ENCODE results near the gene LRRC27.
A peak's percentile ranks its signal among the peaks of the same experiment; 100 is the strongest.

LRRC27 gene

DNA sequence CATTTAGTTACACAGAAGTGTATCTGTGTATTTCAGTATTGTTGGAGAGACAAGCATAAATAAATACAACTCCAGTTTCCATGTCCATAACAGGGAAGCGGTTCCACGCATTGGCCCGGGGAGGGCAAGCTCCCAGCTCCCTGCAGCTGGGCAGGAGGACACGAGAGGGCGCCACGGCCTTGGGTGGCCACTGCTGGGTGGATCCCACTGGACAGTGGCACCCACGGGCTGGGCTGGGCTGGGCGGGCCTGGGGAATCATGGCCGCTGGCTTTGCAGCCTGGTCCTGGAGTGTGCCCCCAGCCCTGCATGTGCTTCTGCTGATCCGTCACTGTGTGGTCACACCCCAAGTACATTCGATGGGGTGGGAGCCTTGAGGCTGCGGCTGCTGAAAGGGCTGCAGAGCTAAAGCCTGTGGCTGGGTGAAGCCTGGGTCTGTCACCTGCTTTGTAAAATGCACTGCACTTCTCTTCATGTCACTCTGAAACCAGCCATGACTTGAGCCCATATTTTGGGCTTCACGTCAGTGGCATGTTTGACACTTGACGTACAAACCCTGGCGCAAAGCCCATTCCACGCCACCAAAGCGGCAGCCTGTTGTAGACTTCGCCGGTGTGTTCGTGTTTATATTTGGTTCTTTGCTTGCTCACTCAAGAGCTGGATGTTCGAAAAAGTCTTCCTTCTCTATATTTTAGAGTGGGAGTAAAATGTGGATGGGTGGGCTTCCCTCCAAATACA lies 27.5 kb downstream of the LRRC27 start:
- no peak overlapping the region for H3K4me3 ChIP-seq (ENCODE audit: low read length)
- DNase-seq (ENCODE audit: low read depth) = no peak
- TF ChIP-seq, protein P1, sequence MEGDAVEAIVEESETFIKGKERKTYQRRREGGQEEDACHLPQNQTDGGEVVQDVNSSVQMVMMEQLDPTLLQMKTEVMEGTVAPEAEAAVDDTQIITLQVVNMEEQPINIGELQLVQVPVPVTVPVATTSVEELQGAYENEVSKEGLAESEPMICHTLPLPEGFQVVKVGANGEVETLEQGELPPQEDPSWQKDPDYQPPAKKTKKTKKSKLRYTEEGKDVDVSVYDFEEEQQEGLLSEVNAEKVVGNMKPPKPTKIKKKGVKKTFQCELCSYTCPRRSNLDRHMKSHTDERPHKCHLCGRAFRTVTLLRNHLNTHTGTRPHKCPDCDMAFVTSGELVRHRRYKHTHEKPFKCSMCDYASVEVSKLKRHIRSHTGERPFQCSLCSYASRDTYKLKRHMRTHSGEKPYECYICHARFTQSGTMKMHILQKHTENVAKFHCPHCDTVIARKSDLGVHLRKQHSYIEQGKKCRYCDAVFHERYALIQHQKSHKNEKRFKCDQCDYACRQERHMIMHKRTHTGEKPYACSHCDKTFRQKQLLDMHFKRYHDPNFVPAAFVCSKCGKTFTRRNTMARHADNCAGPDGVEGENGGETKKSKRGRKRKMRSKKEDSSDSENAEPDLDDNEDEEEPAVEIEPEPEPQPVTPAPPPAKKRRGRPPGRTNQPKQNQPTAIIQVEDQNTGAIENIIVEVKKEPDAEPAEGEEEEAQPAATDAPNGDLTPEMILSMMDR (IDR thresholded peaks at IDR 0.05; ENCODE audit: insufficient read depth, low read depth, low read length, missing control alignments) = no peak

DNA sequence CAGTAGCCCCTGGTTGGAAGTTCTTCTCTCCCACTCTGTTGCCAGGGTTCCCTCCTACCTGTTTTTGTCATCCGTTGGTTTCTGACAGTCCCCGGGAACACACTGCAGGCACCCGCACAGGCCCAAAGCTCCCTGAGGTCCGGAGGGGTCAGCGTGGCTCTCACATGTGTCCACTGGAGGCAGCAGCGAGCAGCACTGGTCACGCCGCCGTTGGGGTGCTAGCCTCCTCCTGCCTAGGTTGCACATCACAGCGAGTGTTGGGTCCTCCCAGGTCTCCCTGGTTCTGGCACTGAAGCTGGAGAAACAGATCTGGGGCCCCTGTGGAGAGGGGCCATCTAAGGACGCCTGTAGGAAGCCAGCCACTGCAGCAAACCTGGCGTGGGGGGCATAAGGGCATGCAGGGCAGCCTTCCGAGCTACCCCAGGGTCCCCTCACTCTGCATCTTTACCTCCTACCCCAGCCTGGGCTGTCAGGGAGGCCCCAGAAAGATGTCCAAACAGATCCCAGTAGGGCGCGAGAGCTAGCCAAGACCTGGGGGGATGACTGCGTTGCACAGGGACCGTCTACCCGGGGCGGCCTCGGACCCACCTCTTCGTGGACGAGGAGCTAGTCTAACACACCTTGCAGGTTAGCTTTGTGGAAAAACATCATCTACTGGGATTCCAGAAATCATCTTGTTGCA lies 28.9 kb downstream of the LRRC27 start:
- H3K4me3 ChIP-seq (ENCODE audit: low read length) = no peak overlapping the region
- TF ChIP-seq, protein P1 (IDR thresholded peaks at IDR 0.05; ENCODE audit: insufficient read depth, low read depth, low read length, missing control alignments) = peak; percentile 44
- DNase-seq (ENCODE audit: low read depth) = no peak

DNA sequence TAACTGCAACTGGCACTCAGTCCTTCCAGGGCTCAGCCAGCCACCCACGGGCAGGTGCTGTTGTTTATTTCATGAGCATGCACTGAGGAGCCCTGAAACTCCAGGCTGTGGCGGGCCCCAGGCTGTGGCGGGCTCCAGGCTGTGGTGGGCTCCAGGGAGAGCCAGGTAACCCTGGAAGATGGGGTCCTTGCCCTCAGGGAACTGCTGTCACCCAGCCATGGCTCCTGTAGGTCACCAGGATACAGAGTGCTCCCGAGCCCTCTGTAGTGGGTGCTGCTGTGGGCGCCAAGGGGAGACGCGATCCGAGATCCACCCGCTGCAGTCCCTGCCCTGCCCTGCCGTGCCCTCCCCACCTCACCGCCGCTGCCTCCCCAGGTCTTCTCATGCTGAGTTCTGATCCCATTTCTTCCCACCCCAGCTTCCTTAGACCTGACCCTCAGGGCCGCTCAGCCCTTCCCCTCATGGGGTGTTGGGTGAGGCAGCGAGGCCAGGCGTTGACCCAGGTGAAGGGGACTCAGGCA lies 29.6 kb downstream of the LRRC27 start:
- H3K4me3 ChIP-seq (ENCODE audit: low read length) = no peak overlapping the region
- DNase-seq (ENCODE audit: low read depth) = no peak
- TF ChIP-seq, protein P1 (IDR thresholded peaks at IDR 0.05; ENCODE audit: insufficient read depth, low read depth, low read length, missing control alignments) = no peak

DNA sequence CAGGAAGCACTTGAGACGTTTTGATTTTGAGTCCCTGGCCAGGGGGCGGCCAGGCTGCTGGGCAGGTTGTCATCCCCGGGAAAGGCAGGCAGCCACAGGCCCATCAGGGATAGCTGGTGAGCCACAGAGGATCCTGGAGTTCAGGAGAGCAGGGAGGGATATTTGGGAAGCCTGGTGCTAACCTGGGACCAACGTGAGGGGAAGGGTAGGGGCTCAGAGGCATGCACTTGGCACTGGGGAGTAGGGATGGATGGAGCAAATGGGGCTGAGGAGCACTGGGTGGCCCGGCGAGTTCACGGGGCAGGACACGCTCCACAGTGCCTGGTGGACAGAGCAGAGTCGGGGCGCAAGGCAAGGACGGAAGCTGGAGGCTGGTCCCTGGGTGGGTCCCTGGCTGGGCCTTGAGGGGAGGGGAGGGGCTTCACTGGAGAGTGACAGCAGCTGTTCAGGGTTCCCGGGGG lies 30.2 kb downstream of the LRRC27 start:
- TF ChIP-seq, protein P1 (IDR thresholded peaks at IDR 0.05; ENCODE audit: insufficient read depth, low read depth, low read length, missing control alignments) = no peak
- DNase-seq (ENCODE audit: low read depth) = no peak
- no peak overlapping the region for H3K4me3 ChIP-seq (ENCODE audit: low read length)

DNA sequence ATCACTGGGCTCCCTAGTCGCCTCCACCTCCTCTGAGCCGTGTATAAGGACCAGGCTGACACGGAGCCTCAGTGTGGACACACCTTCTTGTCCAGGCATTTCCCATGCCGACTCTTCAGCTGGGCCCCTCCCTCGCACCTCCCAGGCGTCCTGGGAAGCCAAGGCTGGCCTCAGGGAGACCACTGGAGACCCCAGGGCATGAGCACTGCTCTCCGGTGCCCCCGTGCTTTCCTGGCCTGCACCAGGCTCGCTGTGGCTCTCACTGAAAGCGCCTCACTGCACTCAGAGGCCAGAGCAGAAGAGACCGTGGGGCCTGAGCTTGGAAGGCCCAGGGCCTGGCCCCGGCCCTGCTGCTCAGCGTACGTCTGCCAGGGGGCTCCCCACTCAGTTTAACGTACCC lies 31.4 kb downstream of the LRRC27 start:
- no peak overlapping the region for H3K4me3 ChIP-seq (ENCODE audit: low read length)
- no peak for DNase-seq (ENCODE audit: low read depth)
- TF ChIP-seq, protein P1 (IDR thresholded peaks at IDR 0.05; ENCODE audit: insufficient read depth, low read depth, low read length, missing control alignments) = no peak

DNA sequence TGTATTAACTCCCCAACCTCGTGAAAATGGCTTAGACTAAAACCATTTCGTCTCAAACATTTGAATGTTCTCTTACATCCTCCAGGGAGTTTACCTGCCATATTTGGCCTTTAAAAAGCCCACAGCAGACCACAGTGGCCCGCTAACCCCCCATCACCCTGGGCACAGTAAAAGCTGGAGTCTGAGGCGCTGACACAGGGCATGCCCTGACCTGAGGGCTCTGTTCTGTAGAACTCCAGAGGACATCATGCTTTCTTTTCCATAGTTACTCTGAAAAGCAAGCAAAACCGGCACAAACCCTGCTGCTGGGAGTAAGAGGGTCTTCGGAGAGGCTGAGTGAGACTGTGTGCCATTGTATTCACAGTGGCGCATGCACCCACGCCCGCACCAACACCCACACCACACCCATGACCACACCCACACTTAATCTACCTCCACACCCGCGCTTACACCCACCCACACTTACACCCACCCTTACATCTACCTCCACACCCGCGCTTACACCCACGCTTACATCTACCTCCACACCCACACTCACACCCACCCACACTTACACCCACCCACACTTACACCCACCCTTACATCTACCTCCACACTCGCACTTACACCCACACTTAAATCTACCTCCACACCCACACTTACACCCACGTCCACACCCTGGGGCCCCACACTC lies 32.1 kb downstream of the LRRC27 start:
- H3K4me3 ChIP-seq (ENCODE audit: low read length) = no peak overlapping the region
- peak; percentile 72 for DNase-seq (ENCODE audit: low read depth)
- TF ChIP-seq, protein P1 (IDR thresholded peaks at IDR 0.05; ENCODE audit: insufficient read depth, low read depth, low read length, missing control alignments) = no peak
